ENCODE data around the gene TRIO.

DNA sequence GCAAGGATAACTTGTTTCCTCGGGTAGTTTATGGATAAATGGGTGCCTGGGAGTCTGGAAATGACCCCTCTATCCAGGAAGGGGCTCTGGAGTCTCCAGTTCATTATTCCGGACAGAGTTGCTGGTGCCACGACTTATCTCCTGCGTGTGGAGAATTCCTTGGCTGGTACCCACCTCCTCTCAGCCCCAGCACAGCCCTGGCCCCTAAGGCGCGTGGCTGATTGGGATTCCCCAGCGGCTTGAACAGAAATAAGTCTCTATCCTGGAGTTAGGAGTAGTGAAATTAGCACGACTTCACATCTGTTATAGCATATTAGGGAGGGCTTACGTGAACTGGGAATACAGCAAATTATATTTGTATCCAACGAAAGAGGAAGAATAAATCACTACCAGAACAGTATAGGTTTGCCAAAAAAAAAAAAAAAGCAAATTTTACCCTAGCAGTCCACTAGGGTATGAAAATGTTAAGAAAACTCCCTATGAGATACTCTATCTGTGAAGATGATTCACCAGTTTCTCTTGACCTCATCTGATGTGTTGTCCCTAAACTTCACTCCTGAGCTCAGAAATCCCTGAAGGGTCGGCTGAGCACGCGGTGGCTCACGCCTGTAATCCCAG, 265.9 kb downstream of the TRIO start:
- no peak for TF ChIP-seq SP1 (IDR thresholded peaks at IDR 0.05)
- TF ChIP-seq SUZ12 (IDR thresholded peaks at IDR 0.05), result no peak
- no peak for TF ChIP-seq ARNT (IDR thresholded peaks at IDR 0.05)
- TF ChIP-seq FOXM1 (IDR thresholded peaks at IDR 0.05; ENCODE audit: borderline replicate concordance), result no peak
- no peak for TF ChIP-seq BHLHE40 (IDR thresholded peaks at IDR 0.05; ENCODE audit: borderline replicate concordance)
- TF ChIP-seq FOXK2 (IDR thresholded peaks at IDR 0.05), result no peak
- no peak for TF ChIP-seq L3MBTL2 (conservative IDR thresholded peaks at IDR 0.05)
- no peak for TF ChIP-seq ZNF384 (IDR thresholded peaks at IDR 0.05)
- TF ChIP-seq, protein P1, sequence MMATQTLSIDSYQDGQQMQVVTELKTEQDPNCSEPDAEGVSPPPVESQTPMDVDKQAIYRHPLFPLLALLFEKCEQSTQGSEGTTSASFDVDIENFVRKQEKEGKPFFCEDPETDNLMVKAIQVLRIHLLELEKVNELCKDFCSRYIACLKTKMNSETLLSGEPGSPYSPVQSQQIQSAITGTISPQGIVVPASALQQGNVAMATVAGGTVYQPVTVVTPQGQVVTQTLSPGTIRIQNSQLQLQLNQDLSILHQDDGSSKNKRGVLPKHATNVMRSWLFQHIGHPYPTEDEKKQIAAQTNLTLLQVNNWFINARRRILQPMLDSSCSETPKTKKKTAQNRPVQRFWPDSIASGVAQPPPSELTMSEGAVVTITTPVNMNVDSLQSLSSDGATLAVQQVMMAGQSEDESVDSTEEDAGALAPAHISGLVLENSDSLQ (IDR thresholded peaks at IDR 0.05), result no peak
- no peak for TF ChIP-seq FOXA1 (IDR thresholded peaks at IDR 0.05)
- TF ChIP-seq NFRKB (IDR thresholded peaks at IDR 0.05), result no peak
